T-helper 1 cell (primary cell): ENCODE results near the gene CREB3L4.

Source experiments
- DNase-seq, 5 donors: peaks; one replicate each; pipeline ENCODE4 v3.0.0-alpha.2; 2012 to 2020
- total RNA-seq, 4 donors: gene quantifications; one replicate each; lab custom pipeline; 2026; lab: John Stamatoyannopoulos, UW

Gene CREB3L4
- 2.7 to 5.6 (median 4.6) reads per million in 4 donors for total RNA-seq

GRCh38 chr1:153967107-153967999, at the start of gene CREB3L4:
Gene CREB3L4, plus strand, starts transcription at chr1:153967902. Its CDS starts 624 bp downstream, at chr1:153968526.
- peak; percentile 63 to 93 (median 74) for DNase-seq

GRCh38 chr1:153919876-153920852, 47.5 kb upstream of the CREB3L4 start:
- DNase-seq = peak in 1 of 5 donors; percentile 50

- no peak for DNase-seq
Observed at GRCh38 chr1:153921080-153921802, 46.5 kb upstream of the CREB3L4 start.

- DNase-seq = no peak
Observed at GRCh38 chr1:153921803-153922075, 46.0 kb upstream of the CREB3L4 start.

- no peak for DNase-seq
Observed at GRCh38 chr1:153922076-153922971, 45.4 kb upstream of the CREB3L4 start.

- DNase-seq = peak; percentile 98 to 100 (median 98)
Observed at GRCh38 chr1:153922972-153923925, 44.5 kb upstream of the CREB3L4 start, which contains the start of gene GATAD2B. Gene GATAD2B, minus strand, starts transcription at chr1:153922972. Its CDS starts 94,625 bp downstream, at chr1:153828347.

- DNase-seq = no peak
Observed at GRCh38 chr1:153926405-153926804, 41.3 kb upstream of the CREB3L4 start.

GRCh38 chr1:153928245-153928644, 39.5 kb upstream of the CREB3L4 start:
- DNase-seq = no peak

- no peak for DNase-seq
Observed at GRCh38 chr1:153928791-153929341, 38.8 kb upstream of the CREB3L4 start.

- DNase-seq = no peak
Observed at GRCh38 chr1:153929426-153929825, 38.3 kb upstream of the CREB3L4 start.

GRCh38 chr1:153929981-153930948, 37.4 kb upstream of the CREB3L4 start:
- DNase-seq = no peak

- no peak for DNase-seq
Observed at GRCh38 chr1:153932156-153933131, 35.3 kb upstream of the CREB3L4 start.

GRCh38 chr1:153933430-153933829, 34.3 kb upstream of the CREB3L4 start:
- DNase-seq = no peak

- DNase-seq = no peak
Observed at GRCh38 chr1:153933955-153934354, 33.7 kb upstream of the CREB3L4 start.

- no peak for DNase-seq
Observed at GRCh38 chr1:153934746-153935145, 33.0 kb upstream of the CREB3L4 start.

GRCh38 chr1:153936011-153936802, 31.5 kb upstream of the CREB3L4 start:
- no peak for DNase-seq

GRCh38 chr1:153937331-153937730, 30.4 kb upstream of the CREB3L4 start:
- no peak for DNase-seq
